Neural cell (in vitro differentiated cells): ENCODE measurements around the gene REC8. TPM values are rescaled to one million over a fixed set of nuclear protein-coding genes. Genes with fewer than 3 reads are reported as not detected.
"Not testable (repeated sequence)": the region's sequence is repeated elsewhere in the genome, so short reads cannot be mapped to it uniquely, and the experiment has no call there.

Experiments used
- H2AFZ ChIP-seq: fragments of 200-600, 300-800 bp; sonication (generic), shearing (Covaris generic); 2 replicates; pipeline ENCODE4 v1.6.0; 2014; ENCODE audit warnings: low read depth, mild to moderate bottlenecking, antibody characterized with exemption, low read length, moderate library complexity
- H3F3A ChIP-seq: fragments of 200-600 bp; shearing (Covaris generic); 2 replicates; pipeline ENCODE4 v1.6.1; 2016; ENCODE audit warnings: mild to moderate bottlenecking, moderate library complexity, mixed read lengths, antibody characterized with exemption, low read length; ENCODE audit not compliant: insufficient read depth, poor library complexity, severe bottlenecking
- H3K27ac ChIP-seq: fragments of 200-600, 300-800 bp; sonication (generic), shearing (Covaris generic); 2 replicates; pipeline ENCODE4 v1.5.1; 2014; ENCODE audit warnings: mild to moderate bottlenecking, low read length, moderate library complexity
- H3K27me3 ChIP-seq: fragments of 300-800, 200-600 bp; sonication (generic), shearing (Covaris generic); 2 replicates; pipeline ENCODE4 v1.6.0; 2014; ENCODE audit warnings: mild to moderate bottlenecking, low read depth, low read length, moderate library complexity; ENCODE audit not compliant: insufficient read depth
- H3K36me3 ChIP-seq: fragments of 300-800, 200-600 bp; sonication (generic), shearing (Covaris generic); 2 replicates; pipeline ENCODE4 v1.5.1; 2014; ENCODE audit warnings: mild to moderate bottlenecking, antibody characterized with exemption, low read length, moderate library complexity; ENCODE audit not compliant: insufficient read depth
- H3K4me2 ChIP-seq: fragments of 300-800, 200-600 bp; sonication (generic), shearing (Covaris generic); 2 replicates; pipeline ENCODE4 v1.6.0; 2014; ENCODE audit warnings: mild to moderate bottlenecking, low read length
- H3K4me3 ChIP-seq: fragments of 300-800, 200-600 bp; sonication (generic), shearing (Covaris generic); 2 replicates; pipeline ENCODE4 v1.5.1; 2014; ENCODE audit warnings: mild to moderate bottlenecking, low read length, moderate library complexity
- H3K79me2 ChIP-seq: fragments of 200-600 bp; shearing (Covaris generic); replicated peaks from 2 replicates; pipeline ENCODE4 v1.6.0; 2014; ENCODE audit warnings: mild to moderate bottlenecking, low read length, moderate library complexity; ENCODE audit not compliant: insufficient read depth
- H3K9ac ChIP-seq: fragments of 300-800, 200-600 bp; sonication (generic), shearing (Covaris generic); 2 replicates; pipeline ENCODE4 v1.6.1; 2016; ENCODE audit warnings: mild to moderate bottlenecking, low read length, mixed read lengths
- H3K9me2 ChIP-seq: fragments of 200-600 bp; shearing (Covaris generic); 2 replicates; pipeline ENCODE4 v1.6.1; 2016; ENCODE audit warnings: mild to moderate bottlenecking, low read length, mixed read lengths; ENCODE audit not compliant: insufficient read depth
- H3K9me3 ChIP-seq: fragments of 200-600, 300-800 bp; sonication (generic), shearing (Covaris generic); 2 replicates; pipeline ENCODE4 v1.6.1; 2016; ENCODE audit warnings: mild to moderate bottlenecking, mixed run types, low read length, moderate library complexity, mixed read lengths
- H4K20me1 ChIP-seq: fragments of 200-600 bp; shearing (Covaris generic); 2 replicates; pipeline ENCODE4 v1.6.1; 2016; ENCODE audit warnings: mild to moderate bottlenecking, mixed run types; ENCODE audit not compliant: insufficient read depth
- EP300 ChIP-seq: fragments of 450-650 bp; conservative IDR thresholded peaks from 2 replicates; pipeline ENCODE4 v1.6.1; 2014; ENCODE audit warnings: antibody characterized with exemption, mild to moderate bottlenecking, moderate library complexity; ENCODE audit not compliant: poor library complexity, severe bottlenecking
- EZH2 ChIP-seq: fragments of 200-600, 300-800 bp; shearing (Covaris generic), sonication (generic); IDR thresholded peaks from 2 replicates; pipeline ENCODE4 v1.6.1; 2014; ENCODE audit warnings: antibody characterized with exemption, low read length, borderline replicate concordance, mild to moderate bottlenecking; ENCODE audit not compliant: insufficient read depth, poor library complexity, severe bottlenecking
- MXI1 ChIP-seq: fragments of 450-650 bp; conservative IDR thresholded peaks from 2 replicates; pipeline ENCODE4 v1.6.1; 2014; ENCODE audit warnings: antibody characterized with exemption, mild to moderate bottlenecking; ENCODE audit not compliant: poor library complexity, severe bottlenecking
- POLR2AphosphoS5 ChIP-seq: IDR thresholded peaks from 2 replicates; pipeline ENCODE4 v1.6.1; 2012
- RAD21 ChIP-seq: fragments of 450-650 bp; conservative IDR thresholded peaks from 2 replicates; pipeline ENCODE4 v1.6.1; 2014; ENCODE audit warnings: antibody characterized with exemption, mild to moderate bottlenecking, moderate library complexity
- SMC3 ChIP-seq: fragments of 450-650 bp; conservative IDR thresholded peaks from 2 replicates; pipeline ENCODE4 v1.6.1; 2014; ENCODE audit warnings: antibody characterized with exemption, mild to moderate bottlenecking, moderate library complexity; ENCODE audit not compliant: poor library complexity
- TAF1 ChIP-seq: IDR thresholded peaks from 2 replicates; pipeline ENCODE4 v1.6.1; 2012; ENCODE audit warnings: low read depth
- polyA plus RNA-seq: library from polyadenylated mRNA; depleted of rRNA; stranded (reverse); fragments of >200 nt; gene quantifications from 2 replicates; pipeline ENCODE4 v1.2.3, GENCODE V29; 2014
- TF ChIP-seq, protein P1 (sequence below): fragments of 450-650 bp; IDR thresholded peaks from 2 replicates; pipeline ENCODE4 v1.5.1; 2014; ENCODE audit warnings: antibody characterized with exemption, mild to moderate bottlenecking, moderate library complexity; ENCODE audit not compliant: poor library complexity, severe bottlenecking

REC8 gene
- polyA plus RNA-seq, 1 donor from 2014 or later: 18.5 TPM

DNA sequence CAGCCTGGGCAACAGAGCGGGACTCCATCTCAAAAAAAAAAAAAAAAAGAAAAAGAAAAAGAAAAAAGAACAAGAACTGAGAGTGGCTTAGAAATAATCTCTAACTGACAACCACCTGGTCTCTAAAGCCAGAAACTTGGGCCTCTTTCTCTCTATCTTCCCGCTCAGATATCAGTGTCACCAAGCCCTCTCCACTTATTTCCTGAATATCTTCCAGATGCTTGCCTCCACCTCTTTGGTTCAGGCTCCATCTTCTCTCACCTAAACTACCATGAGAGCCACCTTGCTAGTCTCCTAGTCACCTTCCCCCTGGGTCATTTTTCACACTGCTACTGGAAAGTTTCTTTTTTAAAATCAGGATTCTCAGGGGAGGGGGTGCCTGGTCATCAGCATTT, 25.2 kb downstream of the REC8 start (continued):
- TF ChIP-seq, protein P1, sequence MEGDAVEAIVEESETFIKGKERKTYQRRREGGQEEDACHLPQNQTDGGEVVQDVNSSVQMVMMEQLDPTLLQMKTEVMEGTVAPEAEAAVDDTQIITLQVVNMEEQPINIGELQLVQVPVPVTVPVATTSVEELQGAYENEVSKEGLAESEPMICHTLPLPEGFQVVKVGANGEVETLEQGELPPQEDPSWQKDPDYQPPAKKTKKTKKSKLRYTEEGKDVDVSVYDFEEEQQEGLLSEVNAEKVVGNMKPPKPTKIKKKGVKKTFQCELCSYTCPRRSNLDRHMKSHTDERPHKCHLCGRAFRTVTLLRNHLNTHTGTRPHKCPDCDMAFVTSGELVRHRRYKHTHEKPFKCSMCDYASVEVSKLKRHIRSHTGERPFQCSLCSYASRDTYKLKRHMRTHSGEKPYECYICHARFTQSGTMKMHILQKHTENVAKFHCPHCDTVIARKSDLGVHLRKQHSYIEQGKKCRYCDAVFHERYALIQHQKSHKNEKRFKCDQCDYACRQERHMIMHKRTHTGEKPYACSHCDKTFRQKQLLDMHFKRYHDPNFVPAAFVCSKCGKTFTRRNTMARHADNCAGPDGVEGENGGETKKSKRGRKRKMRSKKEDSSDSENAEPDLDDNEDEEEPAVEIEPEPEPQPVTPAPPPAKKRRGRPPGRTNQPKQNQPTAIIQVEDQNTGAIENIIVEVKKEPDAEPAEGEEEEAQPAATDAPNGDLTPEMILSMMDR: no peak

DNA sequence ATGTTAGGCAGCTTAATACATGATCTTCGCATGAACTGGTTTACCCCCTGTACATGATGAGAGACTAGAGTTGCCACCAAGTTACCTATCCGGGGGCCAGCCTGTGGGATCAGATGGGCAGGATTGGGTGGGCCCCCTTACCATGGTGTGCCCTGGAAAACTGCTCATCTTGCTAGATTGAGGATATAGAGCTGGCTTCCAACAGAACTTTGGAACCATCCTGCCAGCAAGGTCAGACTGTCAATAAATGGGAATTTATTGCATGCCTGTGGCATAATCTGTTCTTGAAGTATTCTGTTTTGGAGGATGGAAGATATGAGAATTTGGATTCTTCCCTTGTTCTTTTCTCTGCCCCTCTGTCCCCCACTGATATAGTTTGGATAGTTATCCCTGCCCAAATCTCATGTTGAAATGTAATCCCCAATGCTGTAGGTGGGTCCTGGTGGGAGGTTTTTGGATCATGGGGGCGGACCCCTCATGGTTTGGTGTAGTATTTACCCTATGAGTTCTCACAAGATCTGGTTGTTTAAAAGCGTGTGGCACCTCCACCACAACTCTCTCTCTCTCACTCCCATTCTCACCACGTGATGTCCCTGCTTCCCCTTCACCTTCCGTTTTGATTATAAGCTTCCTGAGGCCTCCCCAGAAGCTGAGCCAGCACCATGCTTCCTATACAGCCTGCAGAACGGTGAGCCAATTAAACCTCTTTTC, 27.1 kb downstream of the REC8 start:
- Histone ChIP-seq H3K9ac (no peak overlapping the region), H3K79me2 (no peaks in the 10 kb centered on the region), H3K36me3 (no peaks in the 10 kb centered on the region), H4K20me1 (no peaks in the 10 kb centered on the region), H3K4me3 (no peak overlapping the region), H3K27ac (no peak overlapping the region), H3K9me2 (no peaks in the 10 kb centered on the region), H2AFZ (no peak overlapping the region), H3K27me3 (no peaks in the 10 kb centered on the region), H3K9me3 (no peaks in the 10 kb centered on the region), H3F3A (no peaks in the 10 kb centered on the region), H3K4me2 (no peak overlapping the region)
- no peak for TF ChIP-seq RAD21

DNA sequence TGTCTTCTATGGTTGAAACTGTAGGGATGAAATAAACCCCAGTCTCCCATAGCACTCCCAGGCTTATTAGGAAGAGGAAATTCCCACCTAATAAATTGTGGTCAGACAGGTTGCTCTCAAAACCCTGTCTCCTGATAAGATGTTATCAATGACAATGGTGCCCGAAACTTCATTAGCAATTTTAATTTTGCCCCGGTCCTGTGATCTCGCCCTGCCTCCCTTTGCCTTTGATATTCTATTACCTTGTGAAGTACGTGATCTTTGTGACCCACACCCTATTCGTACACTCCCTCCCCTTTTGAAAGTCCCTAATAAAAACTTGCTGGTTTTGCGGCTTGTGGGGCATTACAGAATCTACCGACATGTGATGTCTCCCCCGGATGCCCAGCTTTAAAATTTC, 30.7 kb downstream of the REC8 start:
- not testable (repeated sequence) for H3K9me3 ChIP-seq, H3K4me2 ChIP-seq, H3K27ac ChIP-seq, H4K20me1 ChIP-seq, H2AFZ ChIP-seq, H3K9ac ChIP-seq, H3F3A ChIP-seq, H3K79me2 ChIP-seq, H3K36me3 ChIP-seq, H3K27me3 ChIP-seq, H3K4me3 ChIP-seq, H3K9me2 ChIP-seq

DNA sequence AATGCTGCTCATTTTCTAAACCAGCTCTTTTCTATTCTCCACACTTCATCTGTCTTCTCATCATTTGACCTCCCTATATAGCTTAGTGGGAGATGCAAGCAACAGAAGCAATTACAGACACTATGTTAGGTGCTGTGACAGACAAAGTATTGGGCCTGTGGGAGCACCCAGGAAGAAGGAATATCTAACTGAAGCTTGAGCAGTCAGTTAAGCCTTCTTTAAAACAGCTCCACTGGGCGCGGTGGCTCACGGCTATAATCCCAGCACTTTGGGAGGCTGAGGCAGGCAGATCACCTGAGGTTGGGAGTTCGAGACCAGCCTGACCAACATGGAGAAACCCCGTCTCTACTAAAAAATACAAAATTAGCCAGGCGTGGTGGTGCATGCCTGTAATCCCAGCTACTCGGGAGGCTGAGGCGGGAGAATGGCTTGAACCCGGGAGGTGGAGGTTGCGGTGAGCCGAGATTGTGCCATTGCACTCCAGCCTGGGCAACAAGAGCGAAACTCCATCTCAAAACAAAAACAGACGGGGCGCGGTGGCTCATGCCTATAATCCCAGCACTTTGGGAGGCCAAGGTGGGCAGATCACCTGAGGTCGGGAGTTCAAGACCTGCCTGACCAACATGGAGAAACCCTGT, 31.5 kb downstream of the REC8 start:
- not testable (repeated sequence) for H3K9ac ChIP-seq, H4K20me1 ChIP-seq, H3K4me3 ChIP-seq, H3K9me3 ChIP-seq, H3K79me2 ChIP-seq, H2AFZ ChIP-seq, H3F3A ChIP-seq, H3K27ac ChIP-seq, H3K36me3 ChIP-seq, H3K9me2 ChIP-seq, H3K27me3 ChIP-seq, H3K4me2 ChIP-seq

DNA sequence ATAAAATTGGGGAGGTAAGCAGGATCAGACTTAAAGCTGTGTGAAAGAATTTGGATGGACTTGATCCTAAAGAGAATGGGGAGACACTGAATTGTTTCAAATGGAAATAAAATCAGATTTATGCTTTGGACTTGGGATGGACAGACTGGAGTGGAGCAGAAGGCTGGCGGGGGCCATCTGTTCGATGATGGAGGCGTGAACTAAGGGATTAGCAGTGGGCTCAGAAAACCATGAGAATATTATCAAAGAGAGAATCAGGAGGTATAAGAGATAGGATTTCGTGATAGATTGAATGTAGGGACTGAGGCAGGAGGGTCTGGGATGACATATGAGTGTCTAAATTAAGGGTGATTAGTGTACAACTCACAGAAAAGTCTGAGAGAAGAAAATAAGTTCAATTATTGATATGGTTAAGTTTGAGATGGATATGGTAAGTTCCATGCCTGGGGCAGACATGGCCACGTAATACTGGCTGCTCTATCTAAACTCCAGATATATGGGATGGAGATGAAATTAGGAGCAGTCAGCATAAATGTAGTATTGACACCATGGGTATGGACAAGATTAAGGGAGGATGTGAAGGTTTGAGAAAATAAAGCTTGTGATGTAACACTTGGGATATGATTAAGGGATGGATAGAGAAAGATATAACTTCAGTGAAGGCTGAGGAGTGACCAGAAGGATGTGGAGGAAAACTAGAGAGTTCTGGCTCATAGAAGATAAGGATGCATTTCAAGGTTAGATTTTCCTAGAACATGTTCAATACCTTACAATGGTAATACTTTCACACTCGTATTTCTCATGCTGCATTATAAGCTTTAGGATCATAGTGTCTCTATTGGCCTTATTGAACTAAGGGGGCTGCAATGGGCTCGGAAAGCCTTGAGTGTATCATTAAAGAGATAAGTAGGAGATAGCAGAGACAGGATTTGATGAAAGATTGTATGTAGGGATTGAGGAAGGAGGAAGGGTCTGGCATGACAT, 32.6 kb downstream of the REC8 start:
- Histone ChIP-seq H3K9me3 (no peaks in the 10 kb centered on the region), H4K20me1 (no peaks in the 10 kb centered on the region), H3F3A (no peaks in the 10 kb centered on the region), H3K36me3 (no peaks in the 10 kb centered on the region), H3K27ac (no peak overlapping the region), H3K4me3 (no peak overlapping the region), H3K4me2 (no peak overlapping the region), H3K79me2 (no peaks in the 10 kb centered on the region), H3K27me3 (no peaks in the 10 kb centered on the region), H3K9me2 (no peaks in the 10 kb centered on the region), H3K9ac (no peak overlapping the region), H2AFZ (no peak overlapping the region)
- TF ChIP-seq SMC3 (no peak), EP300 (no peak), POLR2AphosphoS5 (no peak), RAD21 (no peak), TAF1 (no peak), EZH2 (no peak), MXI1 (no peak)
- TF ChIP-seq, protein P1: no peak
